MM.1S (cell line): ENCODE measurements around the gene FOXL2NB.

Source experiments
- DNase-seq: peaks from one replicate; pipeline ENCODE4 v3.0.0-alpha.2; 2015
- H2AFZ ChIP-seq: fragments of 300-600 bp; sonication (generic); 2 replicates; pipeline ENCODE4 v1.6.0; 2016; ENCODE audit warnings: antibody characterized with exemption, low read length
- H3F3A ChIP-seq: fragments of 300-600 bp; sonication (generic); 2 replicates; pipeline ENCODE4 v1.6.1; 2016; ENCODE audit warnings: mild to moderate bottlenecking, antibody characterized with exemption, low read length, moderate library complexity, mixed read lengths; ENCODE audit not compliant: insufficient read depth
- H3K27ac ChIP-seq: fragments of 300-600 bp; sonication (generic); 2 replicates; pipeline ENCODE4 v1.5.1; 2016; ENCODE audit warnings: mild to moderate bottlenecking, low read length
- H3K27me3 ChIP-seq: fragments of 300-600 bp; sonication (generic); replicated peaks from 2 replicates; pipeline ENCODE4 v1.6.0; 2016; ENCODE audit warnings: low read length; ENCODE audit not compliant: insufficient read depth
- H3K36me3 ChIP-seq: fragments of 300-600 bp; sonication (generic); replicated peaks from 2 replicates; pipeline ENCODE4 v1.6.1; 2016; ENCODE audit warnings: mild to moderate bottlenecking, low read length, mixed read lengths; ENCODE audit not compliant: insufficient read depth
- H3K4me1 ChIP-seq: fragments of 300-600 bp; sonication (generic); 2 replicates; pipeline ENCODE4 v1.6.1; 2016; ENCODE audit warnings: low read length, mixed read lengths
- H3K4me2 ChIP-seq: fragments of 300-600 bp; sonication (generic); 2 replicates; pipeline ENCODE4 v1.6.0; 2016; ENCODE audit warnings: low read depth, low read length
- H3K4me3 ChIP-seq: fragments of 300-600 bp; sonication (generic); 2 replicates; pipeline ENCODE4 v1.5.1; 2016; ENCODE audit warnings: low read length, mixed read lengths
- H3K79me2 ChIP-seq: fragments of 300-600 bp; sonication (generic); 2 replicates; pipeline ENCODE4 v1.6.1; 2016; ENCODE audit warnings: mixed run types, low read length, mixed read lengths
- H3K9ac ChIP-seq: fragments of 300-600 bp; sonication (generic); 2 replicates; pipeline ENCODE4 v1.6.1; 2016; ENCODE audit warnings: low read length, mixed read lengths
- H3K9me2 ChIP-seq: fragments of 300-600 bp; sonication (generic); replicated peaks from 2 replicates; pipeline ENCODE4 v1.6.1; 2016; ENCODE audit warnings: mild to moderate bottlenecking, low read length, mixed read lengths; ENCODE audit not compliant: insufficient read depth
- H3K9me3 ChIP-seq: fragments of 300-600 bp; sonication (generic); replicated peaks from 2 replicates; pipeline ENCODE4 v1.6.1; 2016; ENCODE audit warnings: mild to moderate bottlenecking, low read length, mixed read lengths; ENCODE audit not compliant: insufficient read depth
- H4K20me1 ChIP-seq: fragments of 300-600 bp; sonication (generic); 2 replicates; pipeline ENCODE4 v1.6.1; 2016; ENCODE audit warnings: mild to moderate bottlenecking, low read length, moderate library complexity, mixed read lengths; ENCODE audit not compliant: insufficient read depth
- CTCF ChIP-seq: fragments of 300-600 bp; sonication (generic); IDR thresholded peaks from 2 replicates; pipeline ENCODE4 v1.5.1; 2016; ENCODE audit warnings: antibody characterized with exemption, low read length, mixed read lengths
- EZH2 ChIP-seq: fragments of 300-600 bp; sonication (generic); optimal IDR thresholded peaks from 2 replicates; pipeline ENCODE3; 2017; ENCODE audit warnings: low read depth, mild to moderate bottlenecking, antibody characterized with exemption, low read length, mixed read lengths
- EZH2phosphoT487 ChIP-seq: fragments of 300-600 bp; sonication (generic); IDR thresholded peaks from 2 replicates; pipeline ENCODE4 v1.6.1; 2018; ENCODE audit warnings: antibody characterized with exemption, low read length

Gene FOXL2NB

GRCh38 chr3:138985932-138986331 lies 38.9 kb downstream of the FOXL2NB start:
- H3K4me1 ChIP-seq = no peaks in the 10 kb centered on the region
- H4K20me1 ChIP-seq = no peaks in the 10 kb centered on the region
- TF ChIP-seq EZH2phosphoT487 (no peak), EZH2 (no peak), CTCF (no peak)
- no peaks in the 10 kb centered on the region for H3K9me2 ChIP-seq
- no peaks in the 10 kb centered on the region for H3K9me3 ChIP-seq
- no peak overlapping the region for H3K9ac ChIP-seq
- H3K27ac ChIP-seq = no peak overlapping the region
- H2AFZ ChIP-seq = no peak overlapping the region
- H3K79me2 ChIP-seq = no peaks in the 10 kb centered on the region
- H3K4me2 ChIP-seq = no peak overlapping the region
- H3F3A ChIP-seq = no peaks in the 10 kb centered on the region
- no peak for DNase-seq
- H3K4me3 ChIP-seq = no peak overlapping the region
- H3K36me3 ChIP-seq = no peaks in the 10 kb centered on the region
- H3K27me3 ChIP-seq = no peaks in the 10 kb centered on the region

GRCh38 chr3:138987181-138987580 lies 40.2 kb downstream of the FOXL2NB start:
- Histone ChIP-seq H3K4me3 (no peak overlapping the region), H3K4me1 (no peaks in the 10 kb centered on the region), H3K79me2 (no peaks in the 10 kb centered on the region), H3K36me3 (no peaks in the 10 kb centered on the region), H3K27me3 (no peaks in the 10 kb centered on the region), H3K9me3 (no peaks in the 10 kb centered on the region), H3K27ac (no peak overlapping the region), H3K9me2 (no peaks in the 10 kb centered on the region), H3K4me2 (no peak overlapping the region), H3K9ac (no peak overlapping the region), H4K20me1 (no peaks in the 10 kb centered on the region), H3F3A (no peaks in the 10 kb centered on the region), H2AFZ (no peak overlapping the region)
- TF ChIP-seq CTCF (no peak), EZH2phosphoT487 (no peak)
- DNase-seq = no peak

GRCh38 chr3:138995706-138996105 lies 48.7 kb downstream of the FOXL2NB start:
- H3K79me2 ChIP-seq = no peaks in the 10 kb centered on the region
- H3K4me1 ChIP-seq = no peaks in the 10 kb centered on the region
- no peaks in the 10 kb centered on the region for H3K9me2 ChIP-seq
- H3K9ac ChIP-seq = no peak overlapping the region
- TF ChIP-seq EZH2phosphoT487 (no peak), EZH2 (no peak), CTCF (no peak)
- no peak overlapping the region for H3K27ac ChIP-seq
- no peak for DNase-seq
- no peaks in the 10 kb centered on the region for H3K27me3 ChIP-seq
- no peaks in the 10 kb centered on the region for H3K36me3 ChIP-seq
- no peaks in the 10 kb centered on the region for H4K20me1 ChIP-seq
- no peak overlapping the region for H2AFZ ChIP-seq
- no peaks in the 10 kb centered on the region for H3F3A ChIP-seq
- no peak overlapping the region for H3K4me3 ChIP-seq
- H3K9me3 ChIP-seq = no peaks in the 10 kb centered on the region
- H3K4me2 ChIP-seq = no peak overlapping the region
